Measurements from ENCODE around the gene SEPTIN8.

- no peak for TF ChIP-seq POLR2AphosphoS5 (IDR thresholded peaks at IDR 0.05)
- TF ChIP-seq CTCF (IDR thresholded peaks at IDR 0.05): no peak
Observed at GRCh38 chr5:132746592-132746953, 30.5 kb downstream of the SEPTIN8 start.
